Fibroblast of peridontal ligament (primary cell): ENCODE data around the gene SLC26A1.

Experiments
- DNase-seq: peaks from one replicate; pipeline ENCODE4 v3.0.0-alpha.2; 2010; ENCODE audit errors: extremely low read depth

Gene SLC26A1

DNA sequence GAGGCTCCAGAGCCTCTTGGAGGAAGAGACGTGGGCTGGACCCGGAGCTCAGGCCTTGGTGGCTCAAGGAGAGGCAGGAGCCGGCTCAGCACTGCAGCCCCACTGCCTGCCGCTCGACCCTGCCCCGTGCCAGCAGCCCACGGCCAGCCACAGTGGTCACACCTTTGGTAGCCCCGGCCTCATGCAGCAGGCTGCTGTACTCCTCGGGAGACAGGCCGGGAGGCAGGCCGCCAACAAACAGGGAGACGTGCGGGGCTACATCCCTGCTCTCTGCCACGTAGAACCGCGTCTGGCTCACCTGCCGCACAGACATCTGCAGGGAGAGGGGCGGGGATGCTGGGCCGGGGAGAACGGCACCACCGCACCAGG, 27.5 kb downstream of the SLC26A1 start:
- no peak for DNase-seq

DNA sequence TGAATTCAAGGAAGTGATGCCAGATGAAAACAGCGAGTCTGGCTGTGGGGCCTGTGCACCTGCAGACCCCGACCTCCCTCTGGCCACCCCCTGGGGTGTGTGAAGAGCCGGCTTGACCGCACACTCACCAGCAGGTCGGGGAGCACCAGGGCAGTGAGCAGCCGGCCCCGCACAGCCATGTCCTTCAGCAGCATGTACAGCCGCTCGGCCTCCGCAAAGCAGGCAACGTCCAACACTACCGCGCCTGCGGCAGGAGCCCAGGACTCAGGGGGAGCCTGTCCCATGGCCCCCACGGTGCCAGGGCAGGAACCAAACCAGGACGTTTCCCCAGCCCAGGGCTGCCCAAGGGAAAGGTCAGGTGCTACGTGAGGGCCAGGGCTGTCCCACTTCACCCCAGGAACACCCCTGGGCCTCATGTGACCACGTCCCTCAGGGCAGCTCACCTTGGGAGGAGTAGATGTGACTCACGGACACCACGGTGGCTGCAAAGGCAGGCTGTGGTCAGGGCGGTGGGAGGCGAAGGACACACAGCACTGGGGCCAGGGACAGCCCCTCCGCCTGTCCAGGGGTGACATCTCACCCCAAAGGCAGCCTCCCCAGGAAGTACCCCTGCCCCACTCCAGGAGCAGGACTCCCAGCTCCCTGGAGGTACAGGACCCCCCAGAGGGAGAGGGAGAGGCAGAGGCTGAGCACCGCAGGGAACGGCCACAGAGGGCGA, 28.0 kb downstream of the SLC26A1 start:
- no peak for DNase-seq

DNA sequence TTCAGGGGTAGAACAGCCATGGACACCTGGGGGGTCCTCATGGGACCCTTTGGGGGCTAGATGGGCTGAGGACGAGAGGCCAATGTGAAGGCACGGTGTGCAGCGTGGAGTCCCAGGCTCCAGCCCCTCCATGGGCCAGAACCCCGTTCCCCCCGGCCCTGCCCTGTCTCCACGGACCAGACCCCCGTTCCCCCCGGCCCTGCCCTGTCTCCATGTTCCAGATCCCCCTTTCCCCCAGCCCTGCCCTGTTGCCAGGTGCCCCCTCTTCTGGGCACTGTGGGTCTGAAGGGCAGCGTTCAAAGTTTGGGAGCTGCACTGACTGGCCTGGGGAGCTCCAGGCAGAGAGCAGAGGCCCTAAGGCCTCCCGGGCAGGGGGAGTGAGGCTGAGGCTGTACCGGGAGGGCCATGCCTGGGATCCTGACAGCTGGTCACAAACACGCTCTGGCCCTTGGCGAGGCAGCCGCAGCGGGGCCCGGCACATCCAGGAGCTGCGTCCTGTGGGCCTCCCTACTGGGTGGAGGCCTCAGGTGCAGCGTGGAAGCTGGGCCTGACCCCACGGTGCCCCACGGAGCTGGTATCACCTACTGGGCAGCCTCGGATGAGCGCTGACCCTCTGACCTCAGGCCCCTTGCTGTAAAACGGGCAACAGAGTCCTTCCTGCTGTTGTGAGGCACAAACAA, 28.7 kb downstream of the SLC26A1 start:
- DNase-seq: no peak

DNA sequence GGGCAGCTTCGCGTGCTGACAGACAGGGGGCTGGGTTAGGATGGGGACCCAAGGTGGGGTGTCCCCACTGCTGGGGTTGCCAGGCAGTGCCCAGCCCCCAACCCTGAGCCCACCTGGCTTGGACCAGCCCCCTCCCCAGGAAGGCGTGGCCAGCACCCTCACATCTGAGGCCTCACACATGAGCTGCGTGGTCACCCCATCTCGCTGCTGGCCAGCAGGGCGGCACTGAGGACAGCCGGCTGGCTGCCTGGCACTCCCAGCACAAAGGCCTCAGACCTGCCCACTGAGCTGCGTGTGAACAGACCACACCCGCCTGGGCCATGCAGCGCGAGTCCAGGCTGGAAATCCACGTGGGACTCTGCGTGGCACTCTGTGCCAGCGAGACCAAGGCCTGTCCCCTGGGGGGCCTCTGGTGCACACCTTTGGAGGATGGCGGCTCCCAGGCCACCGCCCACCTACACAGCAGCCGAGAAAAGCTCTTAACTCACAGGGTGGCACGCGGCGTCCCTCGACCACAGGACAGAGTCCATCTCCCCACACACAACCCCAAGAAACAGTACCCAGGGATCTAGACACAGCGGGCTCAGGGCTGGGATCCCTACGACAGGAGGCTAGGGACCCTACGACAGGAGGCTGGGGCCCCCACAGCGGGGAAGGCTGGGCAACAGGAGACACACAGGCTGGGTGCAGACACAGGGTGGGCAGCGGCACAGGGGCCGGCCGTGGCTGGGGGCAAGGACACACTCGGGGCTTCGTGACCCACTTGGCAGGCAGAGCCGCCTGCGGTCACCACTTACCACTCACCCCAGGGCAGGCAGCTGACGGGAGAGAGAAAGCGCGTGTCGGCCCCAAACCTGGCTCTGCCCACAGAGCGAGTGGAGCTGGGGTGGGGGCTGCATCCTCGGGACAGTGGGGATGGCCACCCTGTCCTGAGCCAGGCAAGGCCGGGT, 29.7 kb downstream of the SLC26A1 start:
- no peak for DNase-seq

DNA sequence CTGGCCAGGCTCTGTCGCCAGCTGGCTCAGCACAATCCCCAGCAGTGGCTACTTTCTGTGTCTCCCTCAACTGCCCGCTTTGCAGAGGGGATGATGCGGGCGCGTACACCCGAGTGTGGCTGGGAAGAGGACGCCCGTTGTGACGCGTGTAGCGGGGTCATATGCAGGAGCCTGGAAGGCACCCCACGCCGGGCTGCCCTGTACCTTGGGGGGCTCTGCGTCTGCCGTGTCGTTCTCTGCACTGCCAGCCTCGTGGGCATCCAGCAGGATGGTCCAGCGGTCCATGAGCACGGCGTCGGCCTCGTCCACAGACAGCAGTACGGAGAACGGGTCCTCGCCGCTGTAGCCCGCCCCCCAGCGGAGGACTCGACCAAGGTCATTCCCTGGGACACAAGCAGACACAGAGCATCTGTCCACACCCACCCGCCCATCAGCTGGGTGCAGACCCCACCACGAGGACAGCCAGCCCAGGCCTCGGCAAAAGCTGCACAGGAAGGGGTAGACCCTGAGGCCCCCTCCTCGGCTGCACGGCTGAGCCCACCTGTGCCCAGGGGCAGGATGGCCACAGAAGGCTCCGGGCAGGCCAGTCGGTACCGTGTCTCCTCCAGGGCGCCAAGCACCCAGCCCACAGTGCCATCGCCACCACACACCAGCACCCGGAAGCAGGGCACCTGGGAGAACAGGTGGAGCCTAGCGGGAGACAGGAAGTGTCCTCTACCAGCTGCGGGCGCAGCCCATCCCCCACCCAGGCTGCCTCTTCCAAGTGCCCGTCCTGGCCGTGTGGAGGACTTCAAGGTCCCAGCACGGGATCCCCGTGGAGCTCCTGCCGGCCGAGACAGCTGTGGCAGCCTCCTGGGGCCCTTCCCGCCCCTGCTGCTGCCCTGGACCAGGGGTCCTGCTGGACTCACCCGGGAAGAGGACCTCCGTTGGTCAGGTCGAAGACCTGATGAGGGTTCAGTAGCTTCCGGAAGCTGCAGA, 30.7 kb downstream of the SLC26A1 start:
- DNase-seq: no peak

DNA sequence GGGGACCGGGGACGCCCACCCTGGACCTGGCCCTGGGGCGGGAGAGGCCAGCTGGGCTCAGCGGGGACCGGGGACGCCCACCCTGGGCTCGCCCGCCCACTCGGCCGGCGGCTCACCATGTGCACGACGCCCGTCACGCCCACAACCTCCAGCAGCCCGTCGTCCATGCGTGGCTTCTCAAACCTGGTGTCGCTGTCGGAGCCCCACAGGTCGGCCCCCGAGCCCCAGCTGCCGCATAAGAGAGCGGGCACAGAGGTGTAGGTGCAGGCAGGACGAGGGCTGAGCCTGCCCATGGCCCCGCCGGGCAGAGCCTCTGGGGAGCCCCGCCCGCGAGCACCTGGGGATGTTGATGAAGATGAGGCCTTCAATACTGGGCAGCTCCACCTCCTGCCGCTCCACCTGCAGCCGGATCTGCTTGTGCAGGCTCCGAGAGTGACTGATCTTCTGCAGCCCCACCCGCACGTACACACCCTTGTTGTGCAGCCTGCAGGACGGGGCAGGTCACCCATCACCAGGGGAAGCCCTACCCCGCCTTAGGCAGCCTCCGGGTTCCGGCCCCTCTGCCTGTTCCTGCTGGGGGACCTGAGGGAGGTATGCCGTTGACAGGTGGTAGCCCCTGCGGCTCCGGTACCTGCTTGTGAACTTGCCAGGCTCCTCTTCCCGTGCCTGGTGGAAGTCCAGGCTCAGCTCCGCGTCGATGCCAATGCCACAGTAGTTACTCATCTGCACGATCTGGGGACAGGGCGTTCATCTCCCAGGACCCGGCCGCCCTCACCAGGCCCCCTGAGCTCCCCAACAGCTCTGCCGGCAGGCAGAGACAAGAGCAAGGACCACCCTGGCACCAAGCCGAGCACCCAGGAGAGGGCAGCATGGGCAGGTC, 31.6 kb downstream of the SLC26A1 start:
- DNase-seq: no peak

DNA sequence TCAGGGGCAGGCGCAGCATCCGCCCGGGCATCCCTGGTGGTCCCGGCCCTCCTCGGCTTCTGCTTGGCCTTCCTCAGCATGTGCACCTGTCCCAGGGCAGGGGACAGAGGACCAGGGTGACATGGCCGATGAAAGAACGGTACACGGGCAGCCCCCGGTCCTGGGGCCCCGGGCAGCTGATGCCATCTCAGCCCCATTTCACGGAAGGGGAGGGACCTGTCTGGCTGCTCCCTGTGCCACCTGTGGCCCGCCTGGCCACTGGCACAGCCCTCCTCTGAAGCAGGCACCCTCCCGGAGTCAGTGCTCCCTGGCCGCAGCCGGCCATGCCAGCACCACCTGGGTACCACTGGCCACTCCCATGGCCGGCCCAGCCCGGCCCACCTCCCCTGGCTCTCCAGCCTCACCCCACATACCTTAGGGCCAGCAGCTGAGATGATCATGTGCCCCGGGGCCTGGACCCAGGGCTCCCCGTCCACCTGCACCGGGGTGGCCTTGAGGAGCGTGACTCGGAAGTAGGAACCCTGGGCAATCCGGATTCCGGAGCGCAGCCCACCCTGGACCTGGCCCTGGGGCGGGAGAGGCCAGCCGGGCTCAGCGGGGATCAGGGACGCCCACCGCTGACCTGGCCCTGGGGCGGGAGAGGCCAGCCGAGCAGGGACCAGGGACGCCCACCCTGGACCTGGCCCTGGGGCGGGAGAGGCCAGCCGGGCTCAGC, 32.4 kb downstream of the SLC26A1 start:
- no peak for DNase-seq

DNA sequence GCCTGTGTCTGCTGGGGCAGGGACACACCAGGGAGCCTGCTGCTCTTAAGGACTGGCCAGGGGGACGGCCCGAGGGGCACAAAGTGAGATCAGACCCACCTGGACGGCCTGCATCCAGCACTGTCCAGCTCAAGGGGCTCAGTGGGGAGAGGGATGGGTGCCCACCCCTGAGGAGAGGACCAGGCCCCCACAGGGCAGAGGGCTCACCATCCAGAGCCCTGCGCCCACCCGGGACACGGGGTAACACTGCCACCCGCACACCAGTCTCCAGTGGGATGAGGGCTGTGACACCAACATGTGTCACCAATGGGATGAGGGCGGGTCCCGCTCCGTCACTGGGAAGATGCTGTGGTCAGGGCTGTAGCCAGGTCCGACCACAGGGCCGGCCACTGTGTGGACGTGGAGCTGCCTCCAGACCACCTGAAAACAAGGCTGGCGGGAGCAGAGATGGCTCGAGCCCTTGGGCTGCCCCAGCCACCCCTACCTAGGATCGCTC, 33.0 kb downstream of the SLC26A1 start:
- no peak for DNase-seq

DNA sequence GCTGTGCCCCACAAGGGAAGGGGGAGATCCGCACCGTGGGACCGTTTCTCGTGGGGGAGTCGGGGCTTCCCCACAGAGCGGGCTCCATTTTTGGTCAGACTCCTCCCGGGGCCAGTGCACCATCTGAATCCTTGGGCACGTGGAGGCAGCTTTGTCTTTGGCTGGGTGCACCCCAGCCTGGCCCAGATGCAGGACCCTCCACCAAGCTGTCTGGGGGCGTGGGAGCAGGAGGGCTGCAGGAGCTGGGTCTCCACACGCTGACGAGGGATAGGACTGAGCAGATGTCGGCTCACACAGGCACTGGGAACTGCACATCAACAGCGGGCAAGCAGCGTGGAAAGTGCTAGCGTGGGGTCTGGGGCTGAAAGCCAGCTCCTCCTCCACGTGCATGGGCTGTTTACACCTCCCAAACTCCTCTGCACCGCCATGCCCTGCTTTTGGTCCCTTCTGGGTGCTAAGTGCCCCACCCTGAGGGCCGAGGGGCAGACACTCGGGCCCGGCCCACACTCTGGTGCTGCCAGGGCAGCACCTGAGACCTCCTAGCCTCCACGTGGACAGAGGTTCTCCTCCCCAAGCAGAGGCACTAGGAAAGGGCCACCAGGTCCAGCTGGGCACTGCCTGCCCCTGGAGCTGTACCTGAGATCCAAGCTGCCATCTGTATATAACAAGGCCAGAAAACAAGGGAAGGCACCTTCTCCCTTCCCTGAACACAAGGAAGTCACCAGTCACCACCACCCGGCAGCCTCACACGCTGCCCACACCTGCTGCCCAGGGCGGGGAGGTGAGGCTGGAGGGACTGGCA, 33.7 kb downstream of the SLC26A1 start:
- no peak for DNase-seq

DNA sequence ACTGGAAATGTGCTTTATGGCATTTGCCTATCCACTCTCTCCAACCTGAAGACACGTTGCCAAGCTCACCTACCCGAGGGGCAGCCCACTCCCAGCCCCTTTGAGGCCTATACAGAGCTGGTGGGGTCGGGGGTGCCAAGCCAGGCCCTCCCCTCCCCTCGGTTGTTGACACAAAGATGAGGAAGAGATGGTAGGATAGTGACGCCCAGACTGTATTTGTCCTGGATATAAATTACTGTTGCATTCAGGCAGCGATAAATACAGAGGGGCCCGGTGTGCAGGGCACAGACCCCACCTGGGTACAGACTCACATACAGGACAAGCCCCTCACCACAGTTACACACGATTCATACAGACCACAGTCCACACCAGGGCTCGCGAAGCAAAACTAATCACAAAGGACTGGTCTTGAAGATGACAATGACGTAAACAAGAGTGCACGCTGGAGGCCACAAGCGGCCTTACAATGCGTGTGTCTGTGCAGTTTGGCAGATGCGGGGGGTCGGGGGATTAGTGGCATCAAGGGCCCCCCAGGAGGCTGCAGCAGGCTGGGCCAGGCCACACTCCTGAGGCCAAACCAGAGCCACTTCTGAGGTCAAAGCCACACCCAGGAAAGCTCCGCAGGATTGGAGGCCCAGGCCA, 34.4 kb downstream of the SLC26A1 start:
- no peak for DNase-seq

DNA sequence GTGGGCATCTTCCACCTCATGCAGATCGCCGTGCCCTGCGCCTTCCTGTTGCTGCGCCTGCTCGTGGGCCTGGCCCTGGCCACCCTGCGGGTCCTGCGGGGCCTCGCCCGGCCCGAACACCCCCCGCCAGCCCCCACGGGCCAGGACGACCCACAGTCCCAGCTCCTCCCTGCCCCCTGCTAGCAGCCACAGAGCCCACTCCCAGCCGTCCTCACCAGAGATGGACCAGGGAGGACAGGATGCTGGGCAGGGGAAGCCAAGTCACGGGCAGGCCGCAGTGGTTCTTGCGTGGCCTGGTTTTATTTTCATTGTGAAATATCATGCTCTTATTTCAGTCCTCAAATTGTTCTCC, 34.9 kb downstream of the SLC26A1 start:
- no peak for DNase-seq

DNA sequence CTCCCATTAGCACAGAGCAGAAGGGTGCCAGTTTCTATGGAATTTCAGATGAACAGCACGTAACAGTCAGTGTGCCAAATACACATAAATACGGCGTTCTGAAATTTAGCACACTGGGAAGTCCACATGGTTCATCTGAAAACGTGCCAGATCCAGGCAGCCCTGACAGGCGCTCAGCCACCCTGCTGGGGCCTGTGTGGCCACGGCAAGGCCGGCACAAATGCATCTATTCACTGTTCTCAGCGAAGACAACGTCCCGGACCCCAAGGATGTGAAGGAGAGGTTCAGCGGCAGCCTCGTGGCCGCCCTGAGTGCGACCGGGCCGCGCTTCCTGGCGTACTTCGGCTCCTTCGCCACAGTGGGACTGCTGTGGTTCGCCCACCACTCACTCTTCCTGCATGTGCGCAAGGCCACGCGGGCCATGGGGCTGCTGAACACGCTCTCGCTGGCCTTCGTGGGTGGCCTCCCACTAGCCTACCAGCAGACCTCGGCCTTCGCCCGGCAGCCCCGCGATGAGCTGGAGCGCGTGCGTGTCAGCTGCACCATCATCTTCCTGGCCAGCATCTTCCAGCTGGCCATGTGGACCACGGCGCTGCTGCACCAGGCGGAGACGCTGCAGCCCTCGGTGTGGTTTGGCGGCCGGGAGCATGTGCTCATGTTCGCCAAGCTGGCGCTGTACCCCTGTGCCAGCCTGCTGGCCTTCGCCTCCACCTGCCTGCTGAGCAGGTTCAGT, 35.5 kb downstream of the SLC26A1 start:
- DNase-seq: no peak

DNA sequence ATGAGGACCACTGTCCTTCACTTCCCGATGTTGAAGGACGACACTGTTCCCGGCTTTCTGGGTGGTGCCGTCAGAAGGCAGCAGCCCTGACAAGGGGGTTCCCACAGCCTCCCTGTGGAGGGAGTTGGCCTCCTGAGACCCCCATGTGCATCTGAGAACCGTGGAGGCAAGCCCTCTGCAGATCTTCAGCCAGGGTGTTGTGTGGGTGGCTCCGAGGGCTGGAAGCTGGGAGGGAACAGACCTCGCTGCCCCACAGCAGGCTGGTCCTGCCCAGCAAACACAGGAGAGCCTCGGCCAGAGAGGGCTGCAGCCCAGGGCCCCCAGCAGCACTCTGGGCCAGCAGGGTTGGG, 36.0 kb downstream of the SLC26A1 start:
- DNase-seq: no peak

DNA sequence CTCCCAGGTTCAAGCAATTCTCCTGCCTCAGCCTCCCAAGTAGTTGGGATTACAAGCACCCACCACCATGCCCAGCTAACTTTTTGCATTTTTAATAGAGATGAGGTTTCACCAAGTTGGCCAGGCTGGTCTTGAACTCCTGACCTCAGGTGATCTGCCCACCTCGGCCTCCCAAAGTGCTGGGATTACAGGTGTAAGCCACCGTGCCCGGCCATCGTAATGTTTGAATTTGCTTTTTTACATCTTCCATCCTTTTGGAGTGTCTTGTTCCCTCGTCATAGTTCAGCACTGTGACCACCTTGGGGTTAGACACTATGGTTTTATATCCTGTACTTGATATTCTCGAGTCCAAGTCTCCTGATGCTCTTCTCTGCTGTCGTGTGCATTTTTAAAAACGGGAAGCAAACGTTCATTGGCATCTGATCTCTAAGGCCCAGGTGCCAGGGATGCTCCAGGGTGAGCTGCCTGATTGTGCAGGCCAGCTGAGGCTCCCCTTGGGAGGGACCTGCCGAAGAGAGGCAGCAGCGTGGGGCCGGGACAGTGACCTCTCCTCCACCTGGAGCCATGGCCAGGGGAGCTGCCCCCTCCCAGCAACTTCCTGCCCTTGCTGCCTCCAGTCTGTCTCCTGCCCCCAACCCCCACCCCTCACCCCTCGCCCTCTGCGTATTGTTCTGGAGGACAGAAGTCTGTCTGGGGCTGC, 36.5 kb downstream of the SLC26A1 start:
- no peak for DNase-seq

DNA sequence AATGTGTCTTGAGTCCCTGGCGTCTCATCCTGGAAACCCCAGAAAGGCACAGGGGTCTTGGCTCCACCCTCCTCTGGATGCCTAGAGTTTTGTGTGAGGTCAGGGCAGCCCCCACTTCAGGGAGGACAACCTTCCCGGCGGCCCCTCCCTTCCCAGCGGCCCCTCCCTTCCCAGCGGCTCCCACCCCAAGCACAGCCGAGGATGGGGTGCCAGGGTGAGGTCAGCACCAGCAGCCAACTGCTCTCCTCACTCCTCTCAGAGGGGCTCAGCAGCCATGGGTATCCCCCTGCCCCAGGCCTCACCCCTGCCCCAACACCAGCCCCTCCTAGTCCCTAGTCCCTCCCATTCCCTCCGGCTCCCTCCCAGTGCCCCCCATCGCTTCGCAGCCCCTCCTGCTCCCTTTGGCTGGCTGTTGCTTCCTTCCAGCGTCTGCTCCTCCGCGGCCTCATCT, 37.2 kb downstream of the SLC26A1 start:
- DNase-seq: no peak

DNA sequence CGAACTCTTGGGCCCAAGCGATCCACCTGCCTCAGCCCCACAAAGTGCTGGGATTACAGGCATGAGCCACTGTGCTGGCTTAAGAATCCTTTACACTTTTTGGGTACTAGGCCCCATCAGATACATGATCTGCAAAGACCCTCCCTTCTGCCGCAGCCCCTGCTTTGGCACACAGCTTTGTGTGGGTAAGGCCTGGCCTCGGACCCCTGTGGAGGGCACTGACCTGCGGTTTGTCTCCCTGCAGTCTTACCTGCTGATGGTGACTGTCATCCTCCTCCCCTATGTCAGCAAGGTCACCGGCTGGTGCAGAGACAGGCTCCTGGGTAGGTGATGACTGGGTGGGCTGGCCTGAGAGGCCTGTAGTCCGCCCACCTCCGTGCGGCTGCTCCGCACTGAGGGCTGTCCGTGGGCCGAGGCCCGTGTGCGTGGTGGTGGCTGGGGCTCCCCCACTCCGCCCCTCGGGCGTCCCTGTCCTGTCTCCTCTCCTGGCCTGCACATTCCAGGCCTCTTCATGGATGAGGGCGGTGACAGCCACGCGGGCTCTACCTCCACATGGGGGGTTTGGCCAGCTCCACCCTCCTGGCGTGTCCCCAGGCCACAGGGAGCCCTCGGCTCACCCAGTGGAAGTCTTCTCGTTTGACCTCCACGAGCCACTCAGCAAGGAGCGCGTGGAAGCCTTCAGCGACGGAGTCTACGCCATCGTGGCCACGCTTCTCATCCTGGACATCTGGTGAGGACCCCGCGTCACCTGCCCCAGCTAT, 37.9 kb downstream of the SLC26A1 start:
- no peak for DNase-seq
